GM21528 (cell line): ENCODE results near the gene OBSCN.
"Not testable (repeated sequence)": the region's sequence is repeated elsewhere in the genome, so short reads cannot be mapped to it uniquely, and the experiment has no call there.

Experiments
- ATAC-seq: cut with Tn5 transposase; IDR thresholded peaks from one replicate; pipeline ENCODE4 v1.9.1; 2021; ENCODE audit warnings: mild to moderate bottlenecking, moderate library complexity; ENCODE audit not compliant: unreplicated experiment, low FRiP score

OBSCN gene

GRCh38 chr1:228249513-228250305 lies 41.9 kb downstream of the OBSCN start:
- ATAC-seq: no peak

GRCh38 chr1:228252476-228252875 lies 44.6 kb downstream of the OBSCN start:
- not testable (repeated sequence) for ATAC-seq

- ATAC-seq: no peak
These were observed 49.0 kb downstream of the OBSCN start for GRCh38 chr1:228256626-228257375.

GRCh38 chr1:228258486-228258885 lies 50.6 kb downstream of the OBSCN start:
- ATAC-seq: no peak

- no peak for ATAC-seq
These were observed 51.6 kb downstream of the OBSCN start for GRCh38 chr1:228259368-228259894.

- no peak for ATAC-seq
These were observed 52.1 kb downstream of the OBSCN start for GRCh38 chr1:228259951-228260350.

GRCh38 chr1:228261706-228262105 lies 53.9 kb downstream of the OBSCN start:
- ATAC-seq: no peak

- ATAC-seq: no peak
These were observed 54.6 kb downstream of the OBSCN start for GRCh38 chr1:228262475-228262874.

- no peak for ATAC-seq
These were observed 55.8 kb downstream of the OBSCN start for GRCh38 chr1:228263636-228264035.

GRCh38 chr1:228264090-228264829 lies 56.4 kb downstream of the OBSCN start:
- no peak for ATAC-seq

- no peak for ATAC-seq
These were observed 57.3 kb downstream of the OBSCN start for GRCh38 chr1:228265167-228265566.

GRCh38 chr1:228267962-228268880 lies 60.4 kb downstream of the OBSCN start:
- no peak for ATAC-seq

GRCh38 chr1:228268881-228269265 lies 61.0 kb downstream of the OBSCN start:
- no peak for ATAC-seq

- not testable (repeated sequence) for ATAC-seq
These were observed 61.6 kb downstream of the OBSCN start for GRCh38 chr1:228269431-228269830.

GRCh38 chr1:228270032-228270431 lies 62.2 kb downstream of the OBSCN start:
- no peak for ATAC-seq

- no peak for ATAC-seq
These were observed 63.9 kb downstream of the OBSCN start for GRCh38 chr1:228271701-228272251.

- no peak for ATAC-seq
These were observed 64.5 kb downstream of the OBSCN start for GRCh38 chr1:228272331-228272791.

- no peak for ATAC-seq
These were observed 65.2 kb downstream of the OBSCN start for GRCh38 chr1:228272831-228273571.
